ENCODE data around the gene RAB13.
A peak's percentile ranks its signal among the peaks of the same experiment; 100 is the strongest.

The RAB13 gene

DNA sequence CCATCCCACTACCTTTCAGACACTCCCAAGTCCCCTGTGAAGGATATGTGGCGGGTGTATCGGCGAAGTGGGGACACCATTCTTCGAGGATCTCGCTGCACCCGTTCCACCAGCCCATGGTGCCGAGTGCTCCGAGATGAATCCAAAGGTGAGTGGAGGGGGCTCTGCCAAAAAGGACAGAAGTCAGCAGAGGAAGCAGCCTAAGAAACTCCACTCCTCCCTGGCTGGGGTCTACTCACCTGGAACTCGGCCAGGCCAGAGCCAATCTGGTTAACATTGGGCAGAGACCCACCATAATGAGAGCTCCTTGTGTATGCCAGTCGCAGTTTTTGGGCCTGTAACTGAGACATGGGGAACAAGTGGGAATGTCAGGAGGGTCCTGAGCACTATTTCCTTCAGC is 31.3 kb downstream of the RAB13 start:
- no peak for DNase-seq

DNA sequence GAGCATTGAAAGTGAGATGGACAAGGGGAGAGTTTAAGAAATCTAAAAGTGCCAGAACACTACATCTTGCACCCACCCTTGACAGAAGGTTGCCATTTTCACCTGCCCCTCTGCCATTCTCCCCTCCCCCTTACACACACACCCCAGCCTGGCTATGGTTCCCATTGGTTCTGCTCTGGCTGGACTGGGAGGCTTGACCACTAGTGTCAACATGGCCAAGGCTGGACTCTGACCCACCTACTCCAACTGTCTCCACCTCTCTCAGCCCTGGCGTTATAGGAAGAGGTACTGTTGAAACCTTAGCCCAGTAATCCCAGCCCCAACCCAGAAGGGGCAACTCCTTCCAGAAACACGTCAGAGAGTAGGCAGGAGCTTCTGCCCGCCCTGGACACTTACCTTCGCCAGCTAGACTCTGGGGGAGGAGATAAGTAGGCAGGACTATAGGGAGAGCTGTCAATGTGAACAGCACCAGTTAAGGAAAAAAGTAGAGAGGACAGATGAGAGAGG is 32.2 kb downstream of the RAB13 start:
- DNase-seq: no peak

DNA sequence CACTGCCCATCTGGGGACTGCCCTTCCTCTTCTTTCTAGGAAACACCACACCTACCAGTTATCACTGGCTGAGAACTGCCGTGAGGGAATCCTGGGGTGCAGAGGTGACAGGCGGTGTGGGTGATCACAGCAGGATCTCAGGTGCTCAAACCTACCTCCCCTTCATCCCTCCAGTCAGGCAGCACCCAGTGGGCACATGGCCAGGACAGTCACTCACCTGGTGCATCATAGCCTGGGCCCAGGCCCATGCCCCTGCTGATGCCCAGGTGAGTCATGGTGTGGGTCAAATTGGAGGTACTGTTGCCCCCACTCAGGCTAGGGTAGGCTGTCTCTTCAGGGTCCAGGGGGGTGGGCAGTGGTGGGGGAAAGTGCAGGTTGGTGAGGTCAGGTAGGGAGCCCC is 34.3 kb downstream of the RAB13 start:
- no peak for DNase-seq

DNA sequence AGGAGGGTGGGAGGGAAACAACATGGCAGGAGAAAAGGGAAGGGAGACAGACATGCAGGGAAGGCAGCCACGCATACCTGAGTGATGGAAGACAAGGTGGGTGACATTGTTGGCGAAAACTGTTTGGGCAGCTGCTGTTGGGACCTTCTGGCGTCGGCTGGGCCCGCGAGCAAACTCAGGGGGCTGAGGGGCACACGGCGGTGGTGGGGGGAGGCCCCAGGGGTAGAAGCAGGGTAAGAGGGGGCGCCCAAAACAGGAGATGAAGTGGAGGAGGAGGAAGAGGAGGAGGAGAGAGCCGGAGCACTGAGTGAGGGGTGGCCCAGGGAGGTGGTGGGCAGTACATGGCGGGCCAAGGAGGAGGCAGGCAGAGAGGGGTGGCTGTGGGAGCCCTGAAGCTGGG is 35.0 kb downstream of the RAB13 start:
- DNase-seq: no peak

DNA sequence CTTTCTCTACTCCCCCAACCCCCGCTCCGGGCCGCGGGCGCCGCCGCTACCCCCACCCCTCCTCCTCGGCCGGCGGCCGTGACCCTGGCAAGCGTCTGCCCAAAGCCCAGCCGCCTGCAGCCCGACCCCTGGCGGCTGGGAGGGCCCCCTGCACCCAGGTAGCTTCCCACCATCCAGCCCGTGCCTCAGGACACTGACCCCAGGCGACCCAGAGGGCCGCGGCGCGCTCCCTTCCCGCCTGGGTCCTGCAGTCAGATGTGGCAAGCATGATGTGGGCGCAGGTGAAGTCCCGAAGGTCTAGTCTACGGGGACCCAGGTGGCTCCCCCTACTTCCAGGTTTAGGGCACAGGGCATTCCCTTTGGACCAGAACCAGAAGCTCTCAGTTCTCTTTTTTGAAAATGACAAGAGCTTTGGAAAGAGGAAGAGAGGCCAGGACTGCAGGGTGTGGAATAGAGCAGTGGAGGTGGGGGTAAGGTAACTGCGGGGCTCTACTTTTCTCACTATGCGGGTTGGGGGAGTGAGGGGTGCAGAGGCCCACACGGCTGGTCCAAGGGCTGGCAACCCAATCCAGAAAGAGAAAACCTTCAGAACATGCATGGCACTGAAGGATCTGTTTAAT is 39.4 kb downstream of the RAB13 start, which contains the start of gene DENND4B:
TSS of gene DENND4B (minus strand) at position 97 of the 620 bp plus-strand sequence. CDS start 2,344 bp downstream, outside the sequence.
- DNase-seq: peak; percentile 78

DNA sequence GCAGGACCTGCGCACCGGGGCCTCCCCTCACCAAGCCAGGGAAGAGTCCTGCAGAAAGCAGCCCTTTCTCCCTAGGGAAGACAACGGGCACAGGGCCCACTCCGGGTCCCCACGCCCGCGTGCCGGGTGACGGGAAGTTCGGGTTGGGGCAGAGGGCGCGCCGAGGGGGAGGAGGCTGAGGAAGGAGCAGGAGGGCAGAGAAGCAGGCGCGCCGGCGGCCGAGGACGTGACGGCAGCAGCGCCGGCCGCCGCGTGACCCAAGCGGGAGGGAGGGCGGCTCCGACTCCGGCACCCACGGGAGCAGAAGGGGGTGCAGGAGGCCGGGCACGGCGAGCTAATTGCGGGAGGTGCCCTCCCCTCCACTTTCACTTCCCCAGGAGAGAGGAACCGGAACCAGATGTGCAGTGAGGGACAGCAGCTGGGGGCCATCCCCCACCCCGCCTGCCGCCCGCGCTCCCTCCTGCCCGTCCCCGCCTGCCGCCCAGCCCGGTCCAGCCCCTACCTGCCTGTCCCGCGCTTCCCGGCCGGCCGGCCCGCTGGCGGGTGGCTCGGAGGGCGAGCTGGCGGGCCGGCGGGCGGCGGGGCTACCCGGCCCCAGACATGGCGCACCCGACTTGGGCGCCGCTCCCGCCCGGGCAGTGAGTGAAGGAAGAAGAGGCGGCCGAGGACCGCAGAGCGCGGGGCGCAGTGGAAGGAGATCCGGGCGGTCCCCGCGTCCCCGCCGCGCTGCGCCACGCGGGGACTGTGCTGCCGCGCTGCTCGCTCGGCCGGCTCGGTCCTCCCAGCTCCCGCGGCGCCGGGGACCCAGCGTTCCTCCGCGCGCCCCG is 40.1 kb downstream of the RAB13 start:
- DNase-seq: peak; percentile 72

DNA sequence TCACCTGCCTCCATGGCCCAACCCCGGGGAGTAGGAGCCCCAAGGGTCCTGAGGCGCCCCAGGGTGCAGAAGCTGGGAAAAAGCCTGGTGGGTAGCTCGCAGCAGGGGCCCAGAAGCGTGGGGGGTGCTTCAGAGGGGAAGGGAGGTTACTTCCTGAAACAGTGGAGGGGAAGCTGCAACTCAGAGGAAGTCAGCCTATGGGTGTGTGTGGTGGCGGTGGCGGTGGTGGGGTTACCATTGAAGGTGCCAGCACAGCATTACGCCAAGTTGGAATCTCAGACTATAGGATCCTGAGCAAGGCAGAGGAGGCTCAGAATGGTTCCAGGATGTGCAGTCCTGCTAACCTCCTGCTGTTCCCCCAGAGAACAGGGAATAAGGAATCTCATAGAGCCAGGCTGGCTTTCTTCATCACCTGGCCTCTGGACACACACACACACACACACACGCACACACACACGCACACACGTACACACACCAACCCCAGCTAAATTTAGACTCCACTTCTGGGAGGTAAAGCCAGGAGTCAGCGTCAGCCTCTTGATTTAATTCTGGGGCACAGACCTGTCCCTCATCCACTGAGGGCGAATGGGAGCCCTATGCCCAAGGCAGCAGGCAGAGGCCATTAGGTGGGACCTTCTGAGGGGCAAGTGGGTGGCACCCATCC is 40.9 kb downstream of the RAB13 start:
- peak; percentile 74 for DNase-seq

DNA sequence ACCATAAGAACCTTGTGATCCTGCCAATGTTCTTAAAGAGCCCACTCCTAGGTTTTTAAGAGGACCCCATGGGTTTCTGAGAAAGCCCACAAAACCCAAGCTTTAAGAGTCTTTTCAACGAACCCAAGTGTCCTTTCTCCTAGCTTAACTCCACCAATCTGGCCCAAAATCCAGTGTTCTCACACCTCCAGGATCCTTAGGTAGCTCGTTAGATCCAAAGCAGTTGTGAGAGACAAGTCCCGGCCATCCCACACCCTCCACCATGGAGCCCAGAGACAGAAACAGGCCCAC is 41.4 kb downstream of the RAB13 start:
- no peak for DNase-seq

DNA sequence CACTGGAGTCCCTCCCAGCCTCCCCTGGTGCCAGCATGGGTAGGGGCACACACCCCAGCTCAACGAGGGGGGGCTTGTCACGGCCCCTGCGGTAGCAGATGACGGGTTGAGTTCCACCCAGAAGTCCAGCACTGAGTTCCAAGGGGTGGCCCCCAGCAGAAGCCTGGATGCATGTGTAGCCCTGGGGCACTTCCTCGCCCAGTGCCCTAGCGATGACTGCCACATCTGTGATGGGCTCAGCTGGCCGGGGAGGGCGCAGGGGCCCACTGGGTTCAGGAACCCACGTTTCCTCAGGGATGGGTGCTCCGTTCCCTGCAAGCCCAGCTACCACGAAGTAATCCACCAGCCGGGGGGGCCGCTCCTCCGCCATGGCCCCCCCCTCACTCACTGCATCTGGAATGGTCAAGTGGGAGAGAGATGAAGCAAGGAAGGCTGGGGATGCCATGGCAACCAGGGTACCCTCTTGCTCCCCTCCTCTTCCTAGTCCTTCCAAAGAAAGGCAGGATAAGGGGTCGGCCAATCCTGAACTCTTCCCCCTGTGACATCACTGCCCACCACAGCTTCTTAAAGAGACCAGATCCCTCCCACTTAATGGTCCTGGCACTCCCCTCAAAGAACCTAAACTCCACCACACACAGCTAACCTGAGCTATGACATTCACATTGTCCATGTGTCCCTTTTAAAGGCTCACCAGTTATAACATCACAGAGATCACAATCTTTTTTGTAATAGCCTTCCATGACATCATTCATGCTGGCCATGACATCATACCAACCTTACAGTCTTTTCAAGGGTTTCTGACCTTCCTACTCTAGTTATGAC is 41.9 kb downstream of the RAB13 start:
- DNase-seq: no peak

DNA sequence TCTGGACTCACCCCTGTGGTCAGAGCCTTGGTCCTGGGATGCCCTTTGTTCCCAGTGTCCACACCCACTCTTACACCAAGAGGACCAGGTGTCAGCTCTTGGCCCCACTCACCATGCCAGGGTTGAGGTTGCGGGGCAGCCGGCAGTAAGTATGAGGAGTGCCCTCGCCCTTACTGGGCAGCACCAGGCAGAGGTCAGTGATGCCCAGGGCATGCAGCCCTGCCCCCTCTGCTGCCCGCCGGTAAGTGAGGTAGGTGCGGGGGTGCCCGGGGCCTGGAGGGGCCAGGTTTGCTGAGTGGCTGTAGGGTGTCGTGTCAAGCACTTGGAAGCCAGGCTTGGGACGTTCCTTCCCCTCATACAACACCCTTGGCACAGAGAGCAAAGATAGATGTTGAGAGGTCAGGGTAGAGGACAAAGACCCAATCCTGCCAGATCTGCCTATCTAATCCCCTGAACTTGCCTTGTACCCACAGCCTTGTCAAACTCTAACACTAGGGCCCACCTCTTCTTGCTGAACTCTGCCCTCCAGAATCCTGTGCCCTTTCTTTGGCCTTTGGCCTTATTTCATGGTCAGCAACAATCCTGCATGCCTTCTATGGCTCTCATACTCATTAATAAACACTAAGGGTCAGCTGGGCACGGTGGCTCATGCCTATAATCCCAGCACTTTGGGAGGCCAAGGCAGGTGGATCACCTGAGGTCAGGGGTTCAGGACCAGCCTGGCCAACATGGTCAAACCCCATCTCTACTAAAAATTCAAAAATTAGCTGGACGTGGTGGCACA is 43.2 kb downstream of the RAB13 start:
- DNase-seq: no peak

DNA sequence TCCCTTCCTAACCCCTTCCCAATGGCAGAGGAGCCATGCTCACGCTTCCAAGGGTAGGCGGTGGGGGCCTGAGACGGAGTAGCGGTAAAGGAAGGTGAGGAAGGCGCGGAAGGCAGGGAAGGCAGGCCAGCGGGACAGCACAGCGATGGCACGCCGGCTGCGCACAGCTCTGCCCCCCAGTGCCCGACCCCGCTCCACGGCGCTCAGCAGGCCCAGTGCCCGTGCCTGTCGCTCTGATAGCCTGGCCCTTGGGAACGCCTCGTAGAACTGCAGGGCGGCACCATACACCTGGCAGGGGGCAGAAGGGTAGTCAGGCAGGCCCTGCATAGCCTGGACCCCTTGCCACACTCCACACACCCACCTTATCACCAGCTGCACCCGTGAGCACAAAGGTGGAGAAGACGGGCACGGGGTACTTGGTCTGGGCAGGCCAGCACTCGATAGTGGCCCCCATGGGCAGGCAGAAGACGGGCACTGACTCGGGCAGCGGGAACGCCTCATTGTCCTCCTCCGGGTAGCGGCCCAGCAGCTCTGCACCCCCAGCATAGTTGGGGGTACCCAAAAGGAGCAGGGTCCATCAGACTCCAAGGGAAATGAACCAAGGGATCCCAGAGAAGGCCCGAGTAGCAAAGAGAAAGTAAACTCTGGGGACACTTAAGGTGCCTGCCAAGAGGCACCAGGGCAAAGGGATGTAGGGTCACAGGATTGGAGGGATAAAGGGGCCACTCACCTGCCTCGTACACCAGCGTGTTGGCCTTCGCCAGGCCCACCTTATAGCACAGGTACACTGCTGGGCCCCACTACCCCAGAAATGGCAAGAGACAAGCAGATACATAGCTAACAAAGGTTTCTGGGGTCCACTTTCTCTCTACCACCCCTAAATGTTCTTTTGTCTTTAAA is 44.1 kb downstream of the RAB13 start:
- DNase-seq: no peak

DNA sequence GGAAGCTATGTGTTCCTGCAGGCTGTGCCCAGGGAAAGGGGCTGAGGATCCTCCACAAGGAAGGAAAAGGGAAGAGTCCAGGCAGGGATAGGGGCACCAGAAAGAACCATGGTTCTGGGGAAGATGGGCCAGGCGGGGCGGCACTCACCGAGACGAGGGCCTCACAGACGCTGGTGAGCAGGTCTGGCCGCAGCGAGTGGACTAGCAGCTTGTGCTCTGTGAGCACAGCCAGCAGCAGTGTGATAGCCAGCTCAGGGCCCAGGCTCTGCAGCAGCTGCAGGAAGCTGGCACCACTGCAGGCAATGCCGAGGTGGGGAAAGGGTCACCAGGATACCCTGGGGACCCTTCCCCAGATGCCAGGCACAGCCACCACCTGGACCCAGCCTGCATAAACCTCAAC is 45.4 kb downstream of the RAB13 start:
- no peak for DNase-seq

DNA sequence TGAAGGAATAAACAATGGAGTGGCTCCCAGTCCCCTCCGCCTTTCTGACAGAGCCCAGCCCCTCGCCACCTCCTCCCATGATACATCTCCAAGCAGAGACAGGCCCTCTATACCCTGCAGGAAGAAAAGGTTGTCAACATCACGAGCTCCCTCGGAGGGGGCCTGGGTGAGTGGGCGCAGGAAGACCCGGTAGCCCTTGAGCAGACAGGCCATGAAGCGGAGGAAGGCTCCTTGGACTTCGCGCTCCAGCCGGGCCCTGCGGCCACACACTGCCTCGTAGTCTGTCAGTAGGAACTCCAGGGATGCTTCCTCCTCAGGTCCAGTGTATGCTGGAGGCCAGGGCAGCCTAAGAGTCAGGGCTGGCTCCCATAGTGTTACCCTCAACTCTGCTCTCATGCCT is 46.7 kb downstream of the RAB13 start:
- no peak for DNase-seq

DNA sequence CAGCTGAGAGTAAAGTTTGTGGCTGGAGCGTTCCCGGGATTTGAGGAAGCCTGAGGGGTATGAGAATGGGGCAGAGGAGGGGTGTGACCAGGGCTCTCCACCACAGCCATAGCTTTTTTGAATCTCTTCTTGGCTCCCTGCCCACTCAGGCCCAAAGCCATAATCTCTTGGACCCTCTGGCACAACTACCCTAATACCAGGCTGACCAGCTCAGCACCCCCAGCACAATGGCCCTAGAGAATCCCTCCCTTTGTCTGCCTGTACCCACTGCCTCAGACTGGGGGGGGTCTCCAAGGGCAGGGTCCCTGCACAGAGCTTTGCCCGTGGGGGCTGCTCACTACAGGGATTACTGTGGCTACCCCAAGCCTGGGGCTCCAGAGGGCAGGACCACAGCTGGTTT is 47.1 kb downstream of the RAB13 start:
- no peak for DNase-seq

DNA sequence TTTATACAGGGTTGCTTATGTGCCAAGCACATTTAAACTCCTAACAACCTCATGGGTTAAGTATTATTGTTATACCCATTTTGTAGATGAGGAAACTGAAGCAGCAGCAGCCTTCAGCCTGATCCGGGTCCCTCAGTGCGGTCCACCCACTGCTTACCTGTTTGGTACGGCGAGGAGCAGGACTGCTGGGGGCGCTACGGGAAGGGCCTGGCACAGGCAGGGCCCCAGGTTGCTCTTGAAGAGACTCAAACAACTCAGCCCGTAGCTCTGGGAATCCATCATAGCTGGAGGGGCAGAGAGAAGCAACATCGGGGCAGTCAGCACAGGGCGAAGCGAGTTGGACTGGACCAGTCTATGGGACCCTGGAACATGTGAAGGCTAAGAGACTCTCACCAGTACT is 48.8 kb downstream of the RAB13 start:
- no peak for DNase-seq

DNA sequence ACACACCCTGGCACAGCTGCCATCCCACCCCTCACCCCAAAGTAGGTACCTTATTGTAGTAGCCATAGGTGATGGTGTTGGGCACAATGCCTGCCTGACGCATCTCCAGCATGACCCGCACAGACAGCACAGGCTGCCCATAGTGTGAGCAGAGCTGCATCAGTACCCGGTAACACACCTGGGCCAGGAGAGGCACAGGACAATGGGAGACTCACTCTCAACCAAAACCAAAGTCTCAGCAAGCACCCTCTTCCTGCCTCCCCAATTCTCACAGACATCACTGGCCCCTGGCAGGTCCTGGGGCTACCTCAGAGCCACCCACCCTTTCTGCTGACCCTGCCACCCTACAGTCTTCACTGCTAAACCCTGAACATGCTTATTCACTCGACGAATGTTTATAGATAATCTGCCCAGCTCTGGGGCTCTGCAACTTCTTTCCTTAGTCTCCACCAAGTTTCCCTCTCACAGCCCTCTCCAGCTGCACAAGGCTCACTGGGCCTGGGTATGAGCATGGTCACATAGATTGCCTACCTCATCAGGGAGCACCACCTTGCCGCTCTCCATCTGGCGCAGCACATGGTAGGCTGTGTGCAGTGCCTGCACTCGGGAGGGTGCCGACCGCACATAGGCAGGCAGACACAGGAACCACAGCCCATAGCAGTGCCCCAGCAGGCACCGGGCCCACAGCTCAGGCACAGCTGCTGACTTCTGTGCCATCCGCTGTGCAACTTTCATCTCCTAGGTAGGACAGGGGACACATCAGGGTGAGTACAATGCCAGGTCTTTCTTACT is 49.9 kb downstream of the RAB13 start:
- no peak for DNase-seq

DNA sequence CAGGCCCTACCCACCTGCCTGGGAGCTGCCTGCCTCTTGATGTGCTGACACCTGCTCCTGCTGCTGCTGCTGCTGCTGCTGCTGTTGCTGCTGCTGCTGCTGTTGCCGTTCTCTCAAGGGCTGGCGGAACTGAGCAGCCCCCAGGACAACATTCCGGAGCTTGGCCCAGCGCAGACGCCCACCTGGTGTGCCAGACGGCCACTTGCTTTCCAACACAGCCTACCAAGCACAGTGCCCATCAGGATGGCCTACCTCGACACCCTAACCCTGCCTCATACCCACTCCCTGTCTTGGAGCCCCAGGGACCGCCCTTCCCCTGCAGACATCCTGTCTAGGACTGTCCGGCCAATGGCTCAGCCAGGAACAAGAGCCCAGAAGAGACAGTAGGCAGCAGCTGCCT is 51.4 kb downstream of the RAB13 start:
- no peak for DNase-seq

DNA sequence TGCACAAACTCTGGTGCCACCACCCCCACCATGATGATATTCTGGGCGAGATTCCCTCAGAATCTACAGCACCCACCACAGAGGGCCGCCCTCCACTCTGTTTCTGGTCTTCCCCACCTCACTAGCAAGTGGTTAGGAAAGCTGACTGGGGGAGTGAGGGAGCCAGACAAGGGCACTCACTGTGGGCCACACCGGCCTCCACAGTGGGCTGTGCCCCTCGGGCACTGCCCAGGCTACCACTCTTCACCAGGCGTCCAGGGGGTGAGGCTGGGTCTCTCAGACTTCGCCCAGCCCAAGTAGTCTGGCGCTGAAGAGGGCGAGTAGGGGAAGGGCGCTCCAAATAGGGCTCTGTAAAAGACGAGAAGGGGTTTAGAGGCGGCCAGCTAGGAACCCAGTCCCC is 52.2 kb downstream of the RAB13 start:
- DNase-seq: no peak

DNA sequence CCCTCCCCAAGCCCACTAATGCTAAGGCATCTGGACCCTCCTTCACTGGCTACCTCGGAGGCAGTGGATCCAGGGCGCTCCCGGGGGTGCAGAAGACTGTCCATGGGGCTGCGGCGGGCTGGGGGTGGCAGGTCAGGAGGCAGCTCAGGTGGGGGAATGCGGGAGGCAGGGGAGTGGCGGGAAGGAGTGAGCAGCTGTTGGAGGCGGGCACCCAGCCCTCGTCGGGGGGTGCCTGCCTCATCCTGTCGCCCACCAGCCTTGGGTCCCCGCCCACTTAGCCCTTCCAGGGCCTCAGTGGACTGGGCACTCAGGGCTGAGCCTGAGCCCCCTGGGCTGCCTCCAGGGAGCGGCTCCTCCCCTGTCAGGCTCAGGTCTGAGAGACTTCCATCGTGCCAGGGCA is 52.7 kb downstream of the RAB13 start:
- no peak for DNase-seq
